HepG2 (cell line): ENCODE measurements around the gene SLC26A5. TPM values are rescaled to one million over a fixed set of nuclear protein-coding genes. Genes with fewer than 3 reads are reported as not detected.

Experiments
- ATAC-seq: fragments of 200-7000 bp; cut with Tn5 transposase; 3 replicates; pipeline ENCODE4 v1.9.1; 2020; ENCODE audit warnings: mild to moderate bottlenecking, moderate library complexity
- BruUV-seq: library from RNA; stranded (reverse); fragments of 400-500 nt; replicated peaks from 2 replicates; lab custom pipeline; 2021; lab: Mats Ljungman, UMichigan
- CTCF ChIA-PET: fragments of 300-600 bp; formaldehyde crosslinking; extraction: SDS; loops from one replicate; lab custom pipeline; 2021; ENCODE audit warnings: low total read pairs, inconsistent platforms, low intra/inter-chr PET ratio; lab: Yijun Ruan, JAX
- POLR2A ChIA-PET: fragments of 350-600 bp; sonication (Branson Sonifier 250); formaldehyde crosslinking; loops from one replicate; lab custom pipeline; 2020; ENCODE audit warnings: antibody characterized with exemption, inconsistent platforms; lab: Yijun Ruan, JAX
- DNase-seq: peaks from one replicate; pipeline ENCODE4 v3.0.0-alpha.2; 2015; ENCODE audit warnings: low spot score
- FAIRE-seq: peaks from 3 replicates; lab custom pipeline; 2011; peaks lifted over from hg19 to GRCh38; lab: Jason Lieb, UNC
- H2AFZ ChIP-seq: one replicate; pipeline ENCODE4 v1.6.1; 2011; ENCODE audit warnings: low read length, inconsistent platforms
- H3K27ac ChIP-seq: fragments of 300-600 bp; 3 replicates; pipeline ENCODE4 v1.8.0; 2011; ENCODE audit warnings: mixed run types, mild to moderate bottlenecking, mixed read lengths, low read length, inconsistent platforms; ENCODE audit not compliant: insufficient read depth; ENCODE audit errors: extremely low read length
- H3K27me3 ChIP-seq, 2 experiments: fragments of 200-600 bp in 1 of 2; 2 replicates in 1 of 2; 3 replicates in 1 of 2; pipeline versions ENCODE4 v1.6.0 to v1.8.0; 2011; ENCODE audit warnings: low read length in 2 of 2, mild to moderate bottlenecking in 2 of 2, moderate library complexity in 2 of 2, inconsistent platforms in 1 of 2; ENCODE audit not compliant: insufficient read depth in 2 of 2, control insufficient read depth in 1 of 2
- H3K36me3 ChIP-seq, 2 experiments: fragments of 200-600 bp in 1 of 2; replicated peaks in 1 of 2; 2 replicates in 1 of 2; 3 replicates in 1 of 2; pipeline versions ENCODE4 v1.5.1 to v1.8.0; 2011; ENCODE audit warnings: low read length in 2 of 2, inconsistent platforms in 1 of 2; ENCODE audit not compliant: insufficient read depth in 2 of 2, control insufficient read depth in 1 of 2
- H3K4me1 ChIP-seq: 2 replicates; pipeline ENCODE4 v1.5.1; 2012; ENCODE audit warnings: low read length, inconsistent platforms; ENCODE audit not compliant: insufficient read depth
- H3K4me2 ChIP-seq: 2 replicates; pipeline ENCODE4 v1.6.0; 2011; ENCODE audit warnings: low read depth, low read length, inconsistent platforms
- H3K4me3 ChIP-seq, 3 experiments: fragments of 200-600 bp in 1 of 3; sonication (generic), shearing (Covaris generic) in 1 of 3; replicated peaks in 1 of 3; 2 replicates each; pipeline ENCODE4 v1.5.1; 2011 to 2016; ENCODE audit warnings: low read length in 3 of 3, inconsistent platforms in 2 of 3, low read depth in 2 of 3, mild to moderate bottlenecking in 2 of 3, control low read depth in 1 of 3, mixed read lengths in 1 of 3; ENCODE audit not compliant: insufficient read depth in 1 of 3
- H3K79me2 ChIP-seq: one replicate; pipeline ENCODE4 v1.6.1; 2011; ENCODE audit warnings: low read length, inconsistent platforms; ENCODE audit not compliant: insufficient read depth
- H3K9ac ChIP-seq: 2 replicates; pipeline ENCODE4 v1.6.0; 2011; ENCODE audit warnings: mild to moderate bottlenecking, low read depth, low read length, inconsistent platforms; ENCODE audit not compliant: insufficient read depth
- H3K9me3 ChIP-seq: 2 replicates; pipeline ENCODE4 v1.5.1; 2012; ENCODE audit warnings: mild to moderate bottlenecking, low read length
- H4K20me1 ChIP-seq: 2 replicates; pipeline ENCODE4 v1.6.0; 2011; ENCODE audit warnings: inconsistent platforms, mild to moderate bottlenecking, low read length, moderate library complexity; ENCODE audit not compliant: insufficient read depth
- GABPA ChIP-seq, 2 experiments: IDR thresholded peaks; 2 replicates each; pipeline ENCODE4 v1.6.1; 2011 to 2016; ENCODE audit warnings: low read depth in 2 of 2, low read length in 1 of 2, missing biosample characterization in 1 of 2, missing genetic modification characterization in 1 of 2
- MAFK ChIP-seq, 2 experiments: IDR thresholded peaks in 1 of 2; conservative IDR thresholded peaks in 1 of 2; 2 replicates each; pipeline ENCODE4 v1.6.1; 2011; ENCODE audit warnings: improper control_type of control experiment in 2 of 2, low read length in 2 of 2
- MIER3 ChIP-seq: IDR thresholded peaks from 2 replicates; pipeline ENCODE4 v1.6.1; 2016; ENCODE audit warnings: missing compliant biosample characterization, borderline replicate concordance
- NFATC3 ChIP-seq: sonication (generic); formaldehyde crosslinking; IDR thresholded peaks from 2 replicates; pipeline ENCODE4 v1.5.1; 2020; ENCODE audit warnings: mild to moderate bottlenecking, missing genetic modification reagents
- PTBP1 ChIP-seq: fragments of 200-400 bp; formaldehyde crosslinking; IDR thresholded peaks from 2 replicates; pipeline ENCODE4 v1.6.1; 2018; ENCODE audit warnings: low read length, low read depth; ENCODE audit not compliant: poor library complexity, severe bottlenecking
- ZNF556 ChIP-seq: sonication (generic); formaldehyde crosslinking; IDR thresholded peaks from 2 replicates; pipeline ENCODE4 v1.4.0; 2020; ENCODE audit warnings: mild to moderate bottlenecking, missing genetic modification reagents, borderline replicate concordance
- ZNF629 ChIP-seq: sonication (generic); formaldehyde crosslinking; conservative IDR thresholded peaks from 2 replicates; pipeline ENCODE4 v1.5.0; 2020; ENCODE audit warnings: missing genetic modification reagents
- ZSCAN9 ChIP-seq: IDR thresholded peaks from 2 replicates; pipeline ENCODE4 v1.6.1; 2016; ENCODE audit warnings: borderline replicate concordance
- WGBS: methylation state at CpG from one replicate; pipeline ENCODE4 v1.1.6; 2017; ENCODE audit warnings: low lambda C conversion rate; 5-methylcytosine and 5-hydroxymethylcytosine counted together
- in situ Hi-C: cut with HindIII; loops from 2 replicates; pipeline ENCODE4 v1.10.0; 2017; ENCODE audit warnings: low pct_unique_long_range_greater_than_20kb; ENCODE audit not compliant: extremely low pct_ligation_motif_present
- intact Hi-C: fragments of 100-400 bp; cut with micrococcal nuclease; formaldehyde crosslinking; loops from one replicate; pipeline ENCODE4 v1.10.0; 2022; ENCODE audit not compliant: unreplicated experiment
- polyA plus RNA-seq, 8 experiments: library from polyadenylated mRNA; depleted of rRNA in 3 of 8; stranded (reverse) in 7 of 8; unstranded in 1 of 8; fragments of >200 nt; fragmentation: Illumina TruSeq in 4 of 8; extraction: Trizol in 4 of 8; gene quantifications; 2 replicates each; pipeline versions ENCODE4 v1.2.1 to v1.2.3, GENCODE V29; 2011 to 2016; ENCODE audit warnings: low read depth in 4 of 8, missing spikeins in 1 of 8, mixed read lengths in 1 of 8; ENCODE audit not compliant: insufficient read depth in 1 of 8
- total RNA-seq, 5 experiments: library from RNA; depleted of rRNA; stranded (reverse); fragments of >200 nt; fragmentation: Illumina TruSeq; extraction: Trizol; gene quantifications; 2 replicates each; pipeline ENCODE4 v1.2.3, GENCODE V29; 2016; ENCODE audit warnings: low read depth in 1 of 5
- TF ChIP-seq, protein P1 (sequence below): sonication (generic); formaldehyde crosslinking; IDR thresholded peaks from 2 replicates; pipeline ENCODE4 v1.4.0; 2020; ENCODE audit warnings: missing genetic modification reagents; ENCODE audit errors: not compliant biosample characterization

Gene SLC26A5
- total and polyA plus RNA-seq, 2 of the 13 experiments (the other 11 are each of a cell fraction or from before 2014, with no cell fraction given) = 0.08 to 0.11 TPM

DNA sequence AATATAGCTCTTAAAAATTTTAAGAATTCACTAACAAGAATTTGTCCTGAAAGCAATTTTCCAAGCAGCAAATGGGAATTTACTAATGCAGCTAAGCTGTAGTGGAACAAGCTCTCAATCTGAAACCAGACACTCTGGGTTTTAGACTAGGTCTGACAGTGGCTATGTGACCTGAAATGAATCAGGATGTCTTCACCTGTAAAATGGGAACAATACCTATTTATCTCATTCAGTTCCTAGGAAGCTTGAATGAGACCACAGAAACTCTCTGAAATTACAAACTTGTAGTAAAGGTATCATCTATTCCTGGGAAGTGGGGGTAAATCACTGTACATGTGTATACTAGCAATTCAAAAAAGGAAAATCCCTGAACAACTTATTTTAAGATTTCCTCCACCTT, 102.7 kb downstream of the SLC26A5 start:
- intact Hi-C loops (loop anchor here (5.0 kb wide), 2 partner anchors 44 to 46 kb away; partner anchors contain the start of gene PMPCB), in situ Hi-C loops (loop anchor here (10.0 kb wide), 1 partner anchor 61 kb away; no protein-coding TSS in a partner anchor)
- Histone ChIP-seq H3K4me3 (peak overlapping the region; percentile 75 to 92 (median 86)), H3K79me2 (peaks cover 61% of the 10 kb centered on the region), H3K9me3 (no peaks in the 10 kb centered on the region), H3K27ac (peak overlapping the region; percentile 82), H3K4me1 (peaks cover 40% of the 10 kb centered on the region), H2AFZ (no peak overlapping the region), H4K20me1 (peaks cover 4% of the 10 kb centered on the region; the same call in 1 of the 2 replicates), H3K4me2 (peak overlapping the region; percentile 85), H3K36me3 (peaks cover 2 to 27% of the 10 kb centered on the region in 2 experiments; a peak in 4 of 5 replicates), H3K27me3 (no peaks in the 10 kb centered on the region; a peak in 1 of 5 replicates), H3K9ac (peak overlapping the region; percentile 92)
- POLR2A ChIA-PET = interaction anchor here (1.5 kb wide), 1 partner anchor 63 kb away, joined by 6 read pairs; no protein-coding TSS in a partner anchor
- FAIRE-seq (no peak), ATAC-seq (no peak), DNase-seq (no peak)
- no peak for TF ChIP-seq GABPA (IDR thresholded peaks at IDR 0.05; ENCODE audit: low read depth, low read length)
- TF ChIP-seq GABPA (CRISPR knock-in tag; IDR thresholded peaks at IDR 0.05; ENCODE audit: low read depth) = peak; percentile 6; the same call in 1 of the 2 replicates
- peak; percentile 68; the same call in 1 of the 2 replicates for TF ChIP-seq ZNF629 (CRISPR knock-in tag)
- TF ChIP-seq MIER3 = no peak
- no TSS peak for BruUV-seq
- CTCF ChIA-PET = no interaction called here

DNA sequence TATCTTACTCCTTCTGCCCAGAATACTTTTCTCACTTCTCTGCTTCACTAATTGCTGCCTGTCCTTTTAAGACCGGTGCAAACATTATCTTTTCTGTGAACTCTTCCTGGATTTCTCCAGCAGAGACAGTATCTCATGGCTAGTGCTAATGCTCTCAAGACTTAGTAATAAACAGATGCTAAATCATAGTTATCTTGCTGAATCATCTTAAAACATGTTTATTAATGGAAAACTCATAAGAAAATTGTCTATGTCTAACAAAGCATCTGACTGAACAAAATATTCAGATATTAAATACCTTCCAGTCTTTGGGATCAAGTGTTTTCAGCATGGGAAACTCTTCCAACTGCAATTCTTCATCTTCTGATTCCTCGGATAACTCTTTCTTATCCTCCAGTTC, 104.5 kb downstream of the SLC26A5 start:
- no peaks in the 10 kb centered on the region; a peak in 1 of 5 replicates for H3K27me3 ChIP-seq
- DNase-seq = no peak
- no peak for FAIRE-seq
- H3K4me3 ChIP-seq = no peak overlapping the region
- H2AFZ ChIP-seq = no peak overlapping the region
- POLR2A ChIA-PET = no interaction called here
- BruUV-seq = no TSS peak
- no peak for ATAC-seq
- H3K4me1 ChIP-seq = peaks cover 33% of the 10 kb centered on the region
- H3K9me3 ChIP-seq = no peaks in the 10 kb centered on the region
- CTCF ChIA-PET = no interaction called here
- 0 out of 2 replicates have a peak overlapping the region, but pooled peaks have one; percentile 13 for H3K4me2 ChIP-seq
- peaks cover 5 to 42% of the 10 kb centered on the region in 2 experiments for H3K36me3 ChIP-seq
- intact Hi-C loops (loop anchor here (5.0 kb wide), 2 partner anchors 44 to 46 kb away; partner anchors contain the start of gene PMPCB), in situ Hi-C loops (loop anchor here (10.0 kb wide), 1 partner anchor 63 kb away; no protein-coding TSS in a partner anchor)
- H3K79me2 ChIP-seq = peaks cover 53% of the 10 kb centered on the region
- TF ChIP-seq, protein P1, sequence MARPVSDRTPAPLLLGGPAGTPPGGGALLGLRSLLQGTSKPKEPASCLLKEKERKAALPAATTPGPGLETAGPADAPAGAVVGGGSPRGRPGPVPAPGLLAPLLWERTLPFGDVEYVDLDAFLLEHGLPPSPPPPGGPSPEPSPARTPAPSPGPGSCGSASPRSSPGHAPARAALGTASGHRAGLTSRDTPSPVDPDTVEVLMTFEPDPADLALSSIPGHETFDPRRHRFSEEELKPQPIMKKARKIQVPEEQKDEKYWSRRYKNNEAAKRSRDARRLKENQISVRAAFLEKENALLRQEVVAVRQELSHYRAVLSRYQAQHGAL = no peak
- TF ChIP-seq NFATC3 (CRISPR knock-in tag) = no peak
- peak; percentile 9 to 42; a peak in 2 of 4 replicates for TF ChIP-seq MAFK (conservative IDR thresholded peaks at IDR 0.05 in 1 of 2, IDR thresholded peaks at IDR 0.05 in 1 of 2; ENCODE audit: low read length in 2 of 2)
- no peak for TF ChIP-seq PTBP1
- no peak for TF ChIP-seq ZSCAN9 (CRISPR knock-in tag)
- no peak for TF ChIP-seq ZNF556
- no peaks in the 10 kb centered on the region for H4K20me1 ChIP-seq
- WGBS = 96% methylated on average over 2 of the region's 2 CpGs
- H3K27ac ChIP-seq = no peak overlapping the region
- H3K9ac ChIP-seq = peak overlapping the region; percentile 38; the same call in 1 of the 2 replicates
